Stimulated activated CD8-positive, alpha-beta memory T cell treated with anti-CD3 and anti-CD28 coated beads, Interleukin-7, amount 100 ng/mL, for 4 hours (primary cell): ENCODE results near the gene TFAP2A.

Experiments used
- DNase-seq, 2 donors: peaks; one replicate each; pipeline ENCODE4 v3.0.0-alpha.2; 2020; ENCODE audit warnings: low read depth in 2 of 2

The TFAP2A gene

GRCh38 chr6:10414756-10415616, at the start of gene TFAP2A:
TSS of gene TFAP2A (minus strand) at chr6:10415074. CDS start at chr6:10414991, 83 bp downstream.
- no peak for DNase-seq

- no peak for DNase-seq
Observed at GRCh38 chr6:10463491-10464481, 48.9 kb upstream of the TFAP2A start.

GRCh38 chr6:10463040-10463439, 48.2 kb upstream of the TFAP2A start:
- no peak for DNase-seq

GRCh38 chr6:10461850-10462249, 47.0 kb upstream of the TFAP2A start:
- no peak for DNase-seq

GRCh38 chr6:10460096-10460495, 45.2 kb upstream of the TFAP2A start:
- no peak for DNase-seq

GRCh38 chr6:10458287-10458686, 43.4 kb upstream of the TFAP2A start:
- no peak for DNase-seq

GRCh38 chr6:10453596-10453995, 38.7 kb upstream of the TFAP2A start:
- no peak for DNase-seq

- no peak for DNase-seq
Observed at GRCh38 chr6:10451828-10452509, 37.1 kb upstream of the TFAP2A start.

- DNase-seq, result no peak
Observed at GRCh38 chr6:10451394-10451793, 36.5 kb upstream of the TFAP2A start.

GRCh38 chr6:10449751-10450150, 34.9 kb upstream of the TFAP2A start:
- DNase-seq, result no peak

- DNase-seq, result no peak
Observed at GRCh38 chr6:10448096-10448495, 33.2 kb upstream of the TFAP2A start.

- DNase-seq, result no peak
Observed at GRCh38 chr6:10446548-10446947, 31.7 kb upstream of the TFAP2A start.

GRCh38 chr6:10441655-10442009, 26.8 kb upstream of the TFAP2A start:
- DNase-seq, result no peak

GRCh38 chr6:10441004-10441654, 26.3 kb upstream of the TFAP2A start:
- DNase-seq, result no peak

GRCh38 chr6:10437891-10438290, 23.0 kb upstream of the TFAP2A start:
- no peak for DNase-seq

GRCh38 chr6:10434235-10434634, 19.4 kb upstream of the TFAP2A start:
- DNase-seq, result no peak

GRCh38 chr6:10433322-10433721, 18.4 kb upstream of the TFAP2A start:
- no peak for DNase-seq

- DNase-seq, result no peak
Observed at GRCh38 chr6:10431423-10432164, 16.7 kb upstream of the TFAP2A start.

GRCh38 chr6:10429638-10430427, 15.0 kb upstream of the TFAP2A start:
- no peak for DNase-seq

GRCh38 chr6:10426781-10427279, 12.0 kb upstream of the TFAP2A start:
- DNase-seq, result no peak
